HG02885 (cell line): Measurements from ENCODE around the gene NDUFA6.
"Not testable (repeated sequence)": the region's sequence is repeated elsewhere in the genome, so short reads cannot be mapped to it uniquely, and the experiment has no call there.

Source experiments
- ATAC-seq: cut with Tn5 transposase; IDR thresholded peaks from one replicate; pipeline ENCODE4 v1.9.1; 2021; ENCODE audit warnings: mild to moderate bottlenecking; ENCODE audit not compliant: unreplicated experiment, poor library complexity

Gene NDUFA6

GRCh38 chr22:42090596-42091454, at the start of gene NDUFA6:
TSS of gene NDUFA6 (minus strand) at chr22:42090772. CDS start at chr22:42090744, 28 bp downstream.
- peak; percentile 92 for ATAC-seq

DNA sequence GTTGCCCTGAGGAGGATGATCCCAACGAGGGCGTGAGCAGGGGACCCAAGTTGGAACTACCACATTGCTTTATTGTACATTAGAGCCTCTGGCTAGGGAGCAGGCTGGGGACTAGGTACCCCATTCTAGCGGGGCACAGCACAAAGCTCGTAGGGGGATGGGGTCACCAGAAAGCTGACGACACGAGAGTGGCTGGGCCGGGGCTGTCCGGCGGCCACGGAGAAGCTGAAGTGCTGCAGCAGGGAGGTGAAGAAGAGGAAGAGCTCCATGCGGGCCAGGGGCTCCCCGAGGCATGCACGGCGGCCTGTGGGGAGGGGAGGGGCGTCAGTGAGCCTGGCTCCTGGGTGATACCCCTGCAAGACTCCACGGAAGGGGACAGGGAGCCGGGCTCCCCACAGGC, 49.6 kb upstream of the NDUFA6 start:
- ATAC-seq, result not testable (repeated sequence)

DNA sequence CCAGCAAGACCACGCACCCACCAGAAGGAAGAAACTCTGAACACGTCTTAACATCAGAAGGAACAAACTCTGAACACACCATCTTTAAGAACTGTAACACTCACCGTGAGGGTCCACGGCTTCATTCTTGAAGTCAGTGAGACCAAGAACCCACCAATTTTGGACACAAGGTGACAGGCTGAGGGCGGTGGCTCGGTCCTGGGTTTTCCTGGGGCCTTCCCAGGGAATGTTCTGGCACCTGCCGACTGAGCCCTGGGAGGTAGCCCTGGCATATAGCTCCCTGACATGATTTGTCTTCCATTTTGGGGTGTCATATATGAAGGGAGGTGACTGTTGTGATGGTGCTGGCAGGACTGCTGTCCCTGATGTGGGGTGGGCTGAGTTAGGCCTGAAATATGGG, 48.9 kb upstream of the NDUFA6 start:
- ATAC-seq, result not testable (repeated sequence)

DNA sequence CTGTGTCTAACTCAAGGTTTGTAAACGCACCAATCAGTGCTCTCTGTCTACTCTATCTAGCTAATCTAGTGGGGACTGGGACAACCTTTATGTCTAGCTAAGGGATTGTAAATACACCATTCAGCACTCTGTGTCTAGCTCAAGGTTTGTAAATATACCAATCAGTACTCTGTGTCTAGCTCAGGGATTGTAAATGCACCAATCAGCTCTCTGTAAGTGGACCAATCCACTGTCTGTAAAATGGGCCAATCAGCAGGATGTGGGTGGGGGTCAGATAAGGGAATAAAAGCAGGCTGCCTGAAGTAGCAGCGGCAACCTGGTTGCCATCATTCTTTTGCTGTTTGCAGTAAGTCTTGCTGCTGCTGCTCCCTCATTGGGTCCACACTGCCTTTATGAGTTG, 48.4 kb upstream of the NDUFA6 start:
- no peak for ATAC-seq

GRCh38 chr22:42138122-42138770, 47.7 kb upstream of the NDUFA6 start:
- no peak for ATAC-seq

GRCh38 chr22:42135688-42136087, 45.1 kb upstream of the NDUFA6 start:
- not testable (repeated sequence) for ATAC-seq

GRCh38 chr22:42134100-42135020, 43.8 kb upstream of the NDUFA6 start:
- no peak for ATAC-seq

DNA sequence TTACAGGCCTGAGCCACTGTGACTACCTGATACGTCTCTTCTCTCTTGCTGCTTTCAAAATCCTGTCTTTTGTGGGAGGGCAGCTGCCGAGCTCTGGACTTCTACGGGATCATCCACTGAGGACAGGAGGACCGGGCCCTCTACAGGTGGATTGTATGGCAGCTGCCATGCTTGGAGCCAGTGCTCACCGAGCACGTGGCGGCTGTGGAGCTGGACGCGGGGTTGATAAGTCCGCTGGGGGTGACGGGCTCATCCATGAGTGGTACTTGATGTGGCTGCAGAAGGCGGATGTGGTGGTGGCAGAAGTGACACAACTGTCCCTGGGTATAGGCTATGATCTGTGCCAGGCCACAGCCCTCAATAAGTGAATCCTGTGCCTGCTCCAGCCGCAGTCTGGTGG, 41.9 kb upstream of the NDUFA6 start:
- ATAC-seq, result no peak

DNA sequence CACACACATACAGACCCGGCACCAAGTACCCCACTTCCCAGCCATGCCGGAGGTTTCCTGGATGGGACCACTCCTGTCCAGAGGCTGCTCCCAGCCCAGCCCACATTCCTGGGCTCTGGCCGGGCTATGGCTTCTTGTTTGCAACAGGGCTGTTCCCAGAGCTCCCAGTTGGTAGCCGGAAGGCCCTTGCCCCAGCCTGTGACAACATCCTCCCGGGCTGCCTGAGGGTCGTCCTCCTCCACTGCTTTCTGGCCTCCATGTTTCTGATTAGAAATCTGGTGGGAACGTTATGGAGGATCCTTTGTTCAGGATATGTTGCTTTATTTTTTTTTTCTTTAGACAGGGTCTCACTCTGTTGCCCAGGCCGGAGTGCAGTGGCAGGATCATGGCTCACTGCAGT, 41.0 kb upstream of the NDUFA6 start:
- ATAC-seq, result no peak

DNA sequence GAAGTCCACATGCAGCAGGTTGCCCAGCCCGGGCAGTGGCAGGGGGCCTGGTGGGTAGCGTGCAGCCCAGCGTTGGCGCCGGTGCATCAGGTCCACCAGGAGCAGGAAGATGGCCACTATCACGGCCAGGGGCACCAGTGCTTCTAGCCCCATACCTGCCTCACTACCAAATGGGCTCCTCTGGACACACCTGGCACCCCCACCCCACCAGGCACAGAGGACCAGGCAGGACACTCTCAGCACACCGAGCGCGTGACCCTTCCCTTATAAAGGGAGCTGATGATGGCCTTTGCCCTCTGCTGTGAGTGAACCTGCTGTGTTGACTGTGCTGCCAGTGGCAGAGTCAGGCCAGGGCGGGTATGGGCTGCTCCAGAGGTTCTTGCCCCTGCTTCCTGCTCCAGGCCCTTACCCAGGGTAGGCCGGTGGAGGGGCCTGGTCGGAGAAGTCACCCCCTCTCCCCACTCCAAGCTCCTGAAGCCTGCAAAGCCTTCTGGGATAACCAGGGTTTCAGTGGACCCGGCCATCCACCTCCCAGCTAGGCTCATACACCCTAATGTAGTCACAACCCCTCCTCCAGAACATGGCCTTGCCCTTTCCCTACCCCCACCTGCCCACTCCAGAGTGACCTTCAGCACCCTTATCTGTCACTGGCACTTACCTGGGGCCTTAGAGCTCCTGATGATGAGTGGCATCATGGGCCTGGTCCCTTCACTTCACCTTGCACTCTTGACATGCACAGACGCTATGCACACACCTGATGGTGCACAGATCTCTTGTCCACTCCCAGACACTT, 40.3 kb upstream of the NDUFA6 start, which contains the start of gene CYP2D6:
TSS of gene CYP2D6 (minus strand) at position 172 of the 793 bp plus-strand sequence. CDS start at position 153, 19 bp downstream.
- ATAC-seq, result not testable (repeated sequence)

GRCh38 chr22:42130182-42130581, 39.6 kb upstream of the NDUFA6 start:
- ATAC-seq, result not testable (repeated sequence)

- not testable (repeated sequence) for ATAC-seq
These were observed 38.5 kb upstream of the NDUFA6 start for GRCh38 chr22:42128776-42129694.

- ATAC-seq, result not testable (repeated sequence)
These were observed 37.4 kb upstream of the NDUFA6 start for GRCh38 chr22:42128007-42128406.

GRCh38 chr22:42127606-42128005, 37.0 kb upstream of the NDUFA6 start:
- ATAC-seq, result no peak

DNA sequence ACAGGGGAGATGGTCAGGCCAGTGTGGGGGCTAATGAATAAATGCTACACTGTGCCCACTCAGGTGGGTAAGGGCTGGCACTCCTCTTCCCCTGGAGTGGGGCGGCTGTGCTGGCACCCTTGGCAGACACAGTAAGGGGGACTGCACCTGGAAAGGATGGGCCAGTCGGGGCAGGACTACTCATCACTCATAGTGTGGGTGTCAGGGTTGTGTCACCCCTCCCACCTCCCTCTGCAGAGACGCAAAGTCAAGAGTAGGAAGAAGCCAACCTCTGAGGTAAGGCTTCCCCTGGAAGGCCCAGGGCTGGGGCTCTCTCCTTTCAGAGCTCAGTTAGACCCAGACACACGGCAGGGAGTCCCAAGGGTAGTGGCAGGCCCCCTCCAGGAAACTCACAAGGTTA, 33.0 kb upstream of the NDUFA6 start:
- not testable (repeated sequence) for ATAC-seq

- ATAC-seq, result not testable (repeated sequence)
These were observed 29.9 kb upstream of the NDUFA6 start for GRCh38 chr22:42120231-42121021.

DNA sequence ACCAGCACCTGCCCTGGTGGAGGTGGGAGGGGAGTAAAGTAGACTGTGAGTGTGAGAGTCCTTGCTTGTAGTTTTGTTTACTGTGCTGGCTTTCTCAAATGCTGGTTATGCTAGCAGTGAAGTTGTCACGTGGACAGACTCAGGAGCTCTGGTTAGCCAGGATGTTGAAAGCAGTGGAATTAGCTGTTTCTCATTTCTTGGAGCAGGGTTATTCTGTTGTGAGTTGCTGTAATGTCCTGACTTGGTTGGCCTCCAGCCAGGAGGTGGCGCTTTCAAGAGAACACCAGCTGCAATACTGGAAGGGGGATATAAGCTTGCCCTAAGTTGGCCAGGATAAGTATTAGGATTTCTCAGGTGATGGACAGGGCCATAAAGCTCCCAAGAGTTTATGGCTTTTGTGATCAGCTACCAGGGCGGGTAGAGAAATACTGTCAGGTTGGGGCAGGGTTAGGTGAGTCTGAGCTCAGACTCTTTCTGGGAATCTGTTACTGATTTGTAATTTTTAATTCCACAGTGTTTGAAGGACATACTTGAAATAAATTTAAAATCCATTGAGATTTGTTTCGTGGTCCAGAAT, 26.4 kb upstream of the NDUFA6 start:
- no peak for ATAC-seq
